K562 (cell line): ENCODE measurements around the gene ZNF800. TPM values are rescaled to one million over a fixed set of nuclear protein-coding genes. Genes with fewer than 3 reads are reported as not detected.

ENCODE experiments used
- ATAC-seq: fragments of 200-7000 bp; cut with Tn5 transposase; 3 replicates; pipeline ENCODE4 v1.9.1; 2020; ENCODE audit warnings: moderate library complexity
- BruUV-seq: library from RNA; stranded (reverse); fragments of 400-500 nt; replicated peaks from 2 replicates; lab custom pipeline; 2021; lab: Mats Ljungman, UMichigan
- CTCF ChIA-PET: fragments of 300-600 bp; formaldehyde crosslinking; extraction: SDS; loops from one replicate; lab custom pipeline; 2021; ENCODE audit warnings: low intra/inter-chr PET ratio; lab: Yijun Ruan, JAX
- POLR2A ChIA-PET: fragments of 300-600, 350-650 bp; sonication (Branson Sonifier 250); formaldehyde crosslinking; extraction: SDS; loops from one replicate; lab custom pipeline; 2021; ENCODE audit warnings: antibody characterized with exemption, inconsistent platforms; lab: Yijun Ruan, JAX
- DNase-seq, 4 experiments: peaks; one replicate each; pipeline versions ENCODE4 v3.0.0 to v3.0.0-alpha.2; 2011 to 2018; ENCODE audit warnings: low spot score in 3 of 4, mixed read lengths in 3 of 4; ENCODE audit errors: extremely low read depth in 1 of 4
- FAIRE-seq: peaks from 2 replicates; lab custom pipeline; 2011; peaks lifted over from hg19 to GRCh38; lab: Jason Lieb, UNC
- H2AFZ ChIP-seq: 2 replicates; pipeline ENCODE4 v1.6.0; 2011; ENCODE audit warnings: low read depth, low read length, control low read depth, inconsistent platforms
- H3K27ac ChIP-seq: fragments of 200-600 bp; 3 replicates; pipeline ENCODE4 v1.8.0; 2011; ENCODE audit warnings: low read depth, mild to moderate bottlenecking, control low read depth, inconsistent platforms, low read length, moderate library complexity, mixed read lengths; ENCODE audit errors: extremely low read depth
- H3K27me3 ChIP-seq, 2 experiments: fragments of 300-600 bp in 1 of 2; 2 replicates in 1 of 2; 3 replicates in 1 of 2; pipeline versions ENCODE4 v1.6.0 to v1.8.0; 2011; ENCODE audit warnings: inconsistent platforms in 2 of 2, low read length in 2 of 2, mild to moderate bottlenecking in 1 of 2, mixed read lengths in 1 of 2, moderate library complexity in 1 of 2; ENCODE audit not compliant: control insufficient read depth in 2 of 2, insufficient read depth in 2 of 2
- H3K36me3 ChIP-seq: fragments of 300-600 bp; 3 replicates; pipeline ENCODE4 v1.8.0; 2011; ENCODE audit warnings: mild to moderate bottlenecking, low read length, inconsistent platforms; ENCODE audit not compliant: control insufficient read depth, insufficient read depth
- H3K4me1 ChIP-seq, 2 experiments: fragments of 200-600 bp in 1 of 2; replicated peaks in 1 of 2; 2 replicates in 1 of 2; 3 replicates in 1 of 2; pipeline versions ENCODE4 v1.5.1 to v1.8.0; 2011; ENCODE audit warnings: inconsistent platforms in 2 of 2, low read length in 2 of 2, mild to moderate bottlenecking in 1 of 2, mixed read lengths in 1 of 2, moderate library complexity in 1 of 2; ENCODE audit not compliant: control insufficient read depth in 2 of 2, insufficient read depth in 2 of 2
- H3K4me2 ChIP-seq: 2 replicates; pipeline ENCODE4 v1.6.1; 2011; ENCODE audit warnings: low read length, control low read depth, inconsistent platforms, mixed read lengths; ENCODE audit not compliant: insufficient read depth
- H3K4me3 ChIP-seq: fragments of 200-600 bp; sonication (generic), shearing (Covaris generic); 2 replicates; pipeline ENCODE4 v1.5.1; 2016; ENCODE audit warnings: control low read depth, inconsistent platforms
- H3K79me2 ChIP-seq: fragments of 200-600 bp; 3 replicates; pipeline ENCODE4 v1.8.0; 2011; ENCODE audit warnings: low read length, inconsistent platforms; ENCODE audit not compliant: control insufficient read depth, insufficient read depth
- H3K9ac ChIP-seq, 2 experiments: 2 replicates each; pipeline versions ENCODE4 v1.6.0 to v1.6.1; 2011; ENCODE audit warnings: low read depth in 2 of 2, low read length in 2 of 2, control low read depth in 1 of 2, inconsistent platforms in 1 of 2, mild to moderate bottlenecking in 1 of 2, mixed read lengths in 1 of 2; ENCODE audit not compliant: insufficient read depth in 1 of 2
- H3K9me1 ChIP-seq: one replicate; pipeline ENCODE4 v1.6.0; 2011; ENCODE audit warnings: inconsistent platforms, mild to moderate bottlenecking, low read length, moderate library complexity; ENCODE audit not compliant: control insufficient read depth, insufficient read depth
- H3K9me3 ChIP-seq: replicated peaks from 2 replicates; pipeline ENCODE4 v1.5.1; 2011; ENCODE audit warnings: low read depth, low read length, inconsistent platforms; ENCODE audit not compliant: control insufficient read depth, insufficient read depth
- H4K20me1 ChIP-seq: replicated peaks from 2 replicates; pipeline ENCODE4 v1.6.1; 2011; ENCODE audit warnings: low read length, inconsistent platforms, mixed read lengths; ENCODE audit not compliant: control insufficient read depth, insufficient read depth
- CBFB ChIP-seq: sonication (generic); formaldehyde crosslinking; IDR thresholded peaks from 2 replicates; pipeline ENCODE4 v1.4.0; 2020; ENCODE audit warnings: mild to moderate bottlenecking, missing genetic modification reagents
- CEBPG ChIP-seq, 3 experiments: fragments of 200-800 bp in 1 of 3; sonication (Bioruptor generic) in 1 of 3; sonication (generic) in 1 of 3; formaldehyde crosslinking in 1 of 3; IDR thresholded peaks in 2 of 3; conservative IDR thresholded peaks in 1 of 3; 2 replicates each; pipeline versions ENCODE4 v1.6.1 to v1.8.0; 2016 to 2022; ENCODE audit warnings: missing compliant biosample characterization in 2 of 3, missing genetic modification characterization in 2 of 3, mild to moderate bottlenecking in 1 of 3, missing genetic modification reagents in 1 of 3
- GTF3C2 ChIP-seq: IDR thresholded peaks from 3 replicates; pipeline ENCODE4 v1.6.1; 2011; ENCODE audit warnings: borderline replicate concordance, mild to moderate bottlenecking, moderate library complexity; ENCODE audit not compliant: insufficient read length; ENCODE audit errors: extremely low read depth
- MNT ChIP-seq, 2 experiments: fragments of 450-650 bp; conservative IDR thresholded peaks; 2 replicates each; pipeline ENCODE4 v1.6.1; 2017; ENCODE audit warnings: mild to moderate bottlenecking in 2 of 2, moderate library complexity in 2 of 2
- NR2C1 ChIP-seq, 2 experiments: fragments of 450-650 bp; IDR thresholded peaks; 2 replicates each; pipeline ENCODE4 v1.6.1; 2017; ENCODE audit warnings: mild to moderate bottlenecking in 2 of 2, antibody characterized with exemption in 1 of 2, inconsistent platforms in 1 of 2, missing compliant biosample characterization in 1 of 2, missing genetic modification characterization in 1 of 2
- PKNOX1 ChIP-seq: fragments of 450-650 bp; IDR thresholded peaks from 2 replicates; pipeline ENCODE4 v1.6.1; 2016
- SAFB2 ChIP-seq: fragments of 200-400 bp; formaldehyde crosslinking; IDR thresholded peaks from 2 replicates; pipeline ENCODE4 v1.6.1; 2018; ENCODE audit warnings: borderline replicate concordance, low read length, low read depth, moderate library complexity; ENCODE audit not compliant: severe bottlenecking
- ZNF511 ChIP-seq: sonication (generic); formaldehyde crosslinking; IDR thresholded peaks from 2 replicates; pipeline ENCODE4 v1.8.0; 2022; ENCODE audit warnings: mild to moderate bottlenecking, missing genetic modification reagents
- ZNF592 ChIP-seq: fragments of 450-650 bp; IDR thresholded peaks from 2 replicates; pipeline ENCODE4 v1.6.1; 2017; ENCODE audit warnings: antibody characterized with exemption, mild to moderate bottlenecking
- WGBS: fragments of 100-300 bp; shearing (Covaris generic); methylation state at CpG from one replicate; pipeline ENCODE4 v1.1.6; 2016; ENCODE audit warnings: low coverage, mixed read lengths; ENCODE audit not compliant: insufficient coverage; ENCODE audit errors: missing lambda C conversion rate; 5-methylcytosine and 5-hydroxymethylcytosine counted together
- in situ Hi-C: fragments of 300-500 bp; cut with MboI; formaldehyde crosslinking; loops from 4 replicates; pipeline ENCODE4 v1.15.0; 2018; ENCODE audit warnings: inconsistent platforms, mixed read lengths
- intact Hi-C: fragments of 100-400 bp; cut with micrococcal nuclease; formaldehyde crosslinking; loops from 2 replicates; pipeline ENCODE4 v1.14.2; 2022
- polyA plus RNA-seq, 8 experiments: library from polyadenylated mRNA; depleted of rRNA in 4 of 8; stranded (reverse) in 5 of 8; unstranded in 3 of 8; fragments of >200 nt; fragmentation: Nextera tagmentation in 2 of 8; fragmentation: Illumina TruSeq in 1 of 8; extraction: Ambion mirVana in 2 of 8; extraction: Trizol in 1 of 8; gene quantifications; 2 replicates each; pipeline versions ENCODE4 v1.2.1 to v1.2.3, GENCODE V29; 2011 to 2014; ENCODE audit warnings: inconsistent platforms in 1 of 8, missing spikeins in 1 of 8
- total RNA-seq, 7 experiments: library from RNA; depleted of rRNA in 6 of 7; stranded (reverse); fragments of >200 nt in 6 of 7; fragmentation: Illumina TruSeq in 2 of 7; extraction: Trizol in 2 of 7; gene quantifications; 2 replicates each; pipeline versions ENCODE4 v1.2.1 to v1.2.3, GENCODE V29; 2011 to 2021; ENCODE audit warnings: low replicate concordance in 1 of 7

Gene ZNF800
- total and polyA plus RNA-seq, 9 of the 15 experiments (the other 6 are each of a cell fraction or from before 2014, with no cell fraction given) = 7.5 to 58.3 (median 33.4) TPM

- peaks cover 85% of the 10 kb centered on the region for H3K36me3 ChIP-seq
- H3K79me2 ChIP-seq = peaks cover 95% of the 10 kb centered on the region
- ChIA-PET POLR2A (interaction anchor here (0.9 to 1.7 kb wide), 4 partner anchors 12 to 15 kb away, joined by 3 to 7 read pairs (median 4); partner anchors contain the start of gene ZNF800), CTCF (no interaction called here)
- BruUV-seq = no TSS peak
- ATAC-seq (no peak), FAIRE-seq (no peak), DNase-seq (no peak)
- no peak overlapping the region for H3K9ac ChIP-seq
- H3K4me2 ChIP-seq = no peak overlapping the region
- H2AFZ ChIP-seq = no peak overlapping the region
- no peaks in the 10 kb centered on the region for H3K9me1 ChIP-seq
- H3K4me3 ChIP-seq = no peak overlapping the region
- no peak overlapping the region for H3K27ac ChIP-seq
- peaks cover 4 to 28% of the 10 kb centered on the region in 2 experiments for H3K4me1 ChIP-seq
- no peaks in the 10 kb centered on the region for H3K27me3 ChIP-seq
- no peaks in the 10 kb centered on the region for H4K20me1 ChIP-seq
- no peaks in the 10 kb centered on the region for H3K9me3 ChIP-seq
- intact Hi-C loops (loop anchor here (5.0 kb wide), 1 partner anchor 273 kb away; the partner anchor contains the start of gene SND1), in situ Hi-C loops (no loop called here)
- 94% methylated on average over 2 of the region's 2 CpGs for WGBS
- TF ChIP-seq ZNF511 (CRISPR knock-in tag) = no peak
- no peak for TF ChIP-seq SAFB2
- no peak for TF ChIP-seq MNT (conservative IDR thresholded peaks at IDR 0.05)
- TF ChIP-seq PKNOX1 = no peak
- no peak for TF ChIP-seq CBFB
- TF ChIP-seq NR2C1 (IDR thresholded peaks at IDR 0.05) = no peak
- TF ChIP-seq NR2C1 (tag; IDR thresholded peaks at IDR 0.05) = no peak
- no peak for TF ChIP-seq CEBPG (CRISPR knock-in tag; IDR thresholded peaks at IDR 0.05)
- no peak for TF ChIP-seq CEBPG (tag; conservative IDR thresholded peaks at IDR 0.05 in 1 of 2, IDR thresholded peaks at IDR 0.05 in 1 of 2)
- TF ChIP-seq ZNF592 = no peak
- TF ChIP-seq GTF3C2 = no peak
Measured at GRCh38 chr7:127379642-127380041, 12.9 kb downstream of the ZNF800 start.
